Stimulated activated CD4-positive, alpha-beta T cell treated with anti-CD3 and anti-CD28 coated beads, Interleukin-12 subunit alpha, Interleukin-12 subunit beta, amount 100 ng/mL, for 48 hours (primary cell): ENCODE results near the gene GLB1L2.

Source experiments
- DNase-seq, 3 donors: peaks; one replicate each; pipeline ENCODE4 v3.0.0-alpha.2; 2020; ENCODE audit warnings: low read depth in 2 of 3, low spot score in 1 of 3

The GLB1L2 gene

DNA sequence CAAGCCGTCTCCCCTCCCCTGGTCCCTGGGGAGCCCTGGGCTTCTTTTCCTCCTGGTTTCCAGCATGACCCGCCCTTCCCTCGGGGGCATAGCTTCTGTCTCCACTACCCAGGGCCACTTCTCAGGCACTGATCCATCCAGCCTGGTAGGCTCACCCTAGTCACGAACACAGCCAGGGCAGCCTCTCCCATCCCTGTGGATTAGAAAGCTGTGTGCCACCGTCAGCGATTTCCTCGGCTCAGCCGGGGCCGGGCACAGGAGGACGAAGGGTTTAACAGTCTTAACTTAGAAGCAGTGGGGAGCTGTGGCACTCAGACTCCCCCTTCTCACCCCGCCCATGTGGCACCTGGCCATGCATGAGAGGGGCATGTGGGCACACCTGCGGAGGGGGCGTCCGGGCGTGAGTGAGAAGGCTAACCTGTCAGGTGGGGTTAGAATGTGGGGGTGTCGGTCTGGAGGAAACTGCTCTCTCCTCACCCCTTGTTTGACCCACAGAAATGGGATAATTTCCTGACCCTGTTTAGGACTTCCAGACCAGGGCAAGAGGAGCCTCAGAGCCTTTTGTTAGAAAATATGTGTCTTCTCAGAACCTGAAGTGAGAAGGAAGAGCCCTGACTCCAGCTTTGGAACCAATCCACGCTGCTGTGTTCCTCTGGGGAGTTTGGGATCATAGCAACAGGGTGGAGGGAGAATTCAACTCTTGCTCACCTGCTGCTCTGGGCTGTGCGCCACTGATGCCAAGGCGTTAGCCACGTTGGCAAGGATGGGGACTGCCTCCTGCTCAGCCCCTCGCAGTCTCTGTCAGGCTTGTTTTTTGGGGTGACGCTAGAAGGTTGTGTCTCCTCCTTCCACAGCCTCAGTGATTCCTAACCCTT is 14.6 kb downstream of the GLB1L2 start:
- no peak for DNase-seq

DNA sequence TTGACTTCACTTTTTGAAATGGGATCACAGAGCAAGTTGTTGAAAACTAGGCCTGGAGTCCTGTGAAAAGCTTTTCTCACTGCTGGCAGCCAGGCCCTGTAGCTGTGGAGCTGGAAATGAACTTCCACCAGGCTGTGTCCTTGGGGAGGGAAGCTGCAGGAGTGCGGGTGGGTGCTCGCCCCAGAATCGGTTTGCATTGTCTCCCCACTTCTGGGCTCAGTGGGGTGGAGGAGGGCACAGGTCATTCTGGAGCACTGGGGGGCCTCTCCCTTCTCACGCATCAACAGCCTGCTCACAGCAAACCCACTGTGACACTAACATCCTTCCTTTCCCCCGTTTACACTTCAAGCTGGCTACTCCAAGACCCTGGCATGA is 15.2 kb downstream of the GLB1L2 start:
- DNase-seq, result no peak

DNA sequence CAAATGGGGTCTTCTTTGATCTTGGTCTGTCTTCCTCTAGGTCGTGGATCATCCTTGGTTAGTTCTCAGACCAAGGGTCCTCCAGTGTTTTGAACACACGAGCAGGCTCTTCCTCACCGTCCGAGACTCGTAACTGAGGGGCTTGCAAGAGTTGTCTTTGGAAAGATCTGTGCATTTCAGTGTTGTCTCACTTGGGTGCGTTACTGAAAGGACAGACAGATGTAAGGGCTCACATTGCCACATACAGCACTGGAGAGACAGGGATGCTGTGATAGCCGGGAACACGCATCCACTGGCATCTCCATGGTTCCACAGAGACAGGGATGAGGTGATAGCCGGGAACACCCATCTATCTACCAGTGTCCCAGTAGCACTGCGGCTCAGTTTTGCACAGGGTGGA is 15.7 kb downstream of the GLB1L2 start:
- DNase-seq, result no peak

DNA sequence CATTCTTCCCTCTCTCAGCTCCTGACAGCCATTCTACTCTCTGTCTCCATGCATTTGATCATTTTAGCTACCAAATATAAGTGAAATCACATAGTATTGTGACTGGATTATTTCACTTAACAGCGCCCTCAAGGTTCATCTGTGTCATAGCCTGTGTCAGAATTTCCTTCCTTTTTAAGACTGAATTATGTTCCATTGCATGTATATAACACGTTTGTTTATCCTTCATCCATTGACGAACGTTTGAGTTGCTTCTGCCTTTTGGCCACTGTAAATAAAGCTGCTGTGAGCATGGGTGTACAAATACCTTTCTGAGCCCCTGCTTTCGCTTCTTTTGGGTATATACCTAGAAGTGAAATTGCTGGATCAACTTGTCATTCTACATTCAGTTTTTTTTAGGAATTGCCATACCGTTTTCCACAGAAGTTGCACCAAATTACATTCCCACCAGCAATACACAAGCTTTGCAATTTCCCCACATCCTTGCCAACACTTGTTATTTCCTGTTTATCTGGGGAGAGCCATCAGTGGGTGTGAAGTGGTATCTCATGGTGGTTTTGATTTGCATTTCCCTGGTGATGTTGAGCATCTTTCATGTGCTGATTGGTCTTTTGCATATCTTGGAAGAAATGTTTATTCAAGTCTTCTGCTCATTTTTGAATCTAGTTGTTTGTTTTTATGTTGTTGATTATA is 17.5 kb downstream of the GLB1L2 start:
- DNase-seq, result no peak

DNA sequence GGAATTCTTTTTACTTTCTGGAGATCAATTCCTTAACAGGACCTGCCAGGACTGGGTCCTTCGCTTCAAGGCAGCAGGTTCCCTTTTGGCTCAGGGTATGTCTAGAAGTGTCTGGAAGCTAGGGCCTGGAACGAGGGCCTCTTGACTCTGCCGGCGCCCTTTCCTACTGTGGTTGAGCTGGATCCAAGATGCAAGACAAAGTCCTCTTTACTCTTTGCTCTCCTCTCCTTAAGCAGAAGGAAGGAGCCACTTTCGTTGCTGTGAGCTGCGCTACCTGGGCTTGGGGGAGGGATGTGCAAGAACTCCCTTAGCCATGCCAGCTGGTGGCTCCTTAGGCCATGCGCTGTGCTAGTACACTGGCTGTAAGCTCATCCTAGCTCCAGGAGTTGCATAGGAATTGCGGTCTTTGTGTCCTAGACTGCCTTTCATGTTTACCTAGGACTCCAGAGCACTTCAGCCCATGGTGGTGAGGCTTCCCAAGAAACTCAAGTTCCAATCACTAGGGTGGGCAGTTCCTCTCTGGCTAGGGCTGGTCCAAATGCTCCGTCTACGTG is 18.1 kb downstream of the GLB1L2 start:
- no peak for DNase-seq

DNA sequence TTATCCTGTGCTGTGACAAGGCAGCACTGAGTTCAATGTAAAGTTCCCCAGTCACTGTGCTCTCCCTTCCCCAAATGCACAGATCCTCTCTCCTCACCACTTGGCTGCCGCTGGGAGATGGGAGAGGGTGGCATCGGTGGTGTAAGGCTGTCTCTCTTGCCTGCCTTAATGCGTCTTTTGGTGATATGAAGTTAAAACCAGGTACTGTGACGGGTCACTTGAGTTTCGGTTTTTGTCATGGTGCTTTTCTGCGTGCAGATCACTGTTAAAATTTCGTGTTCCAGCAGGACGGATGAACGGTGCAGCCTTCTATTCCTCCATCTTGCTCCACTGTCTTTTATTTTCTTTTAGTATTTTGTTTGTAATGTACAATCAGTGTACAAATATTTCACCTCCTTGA is 18.6 kb downstream of the GLB1L2 start:
- DNase-seq, result no peak

DNA sequence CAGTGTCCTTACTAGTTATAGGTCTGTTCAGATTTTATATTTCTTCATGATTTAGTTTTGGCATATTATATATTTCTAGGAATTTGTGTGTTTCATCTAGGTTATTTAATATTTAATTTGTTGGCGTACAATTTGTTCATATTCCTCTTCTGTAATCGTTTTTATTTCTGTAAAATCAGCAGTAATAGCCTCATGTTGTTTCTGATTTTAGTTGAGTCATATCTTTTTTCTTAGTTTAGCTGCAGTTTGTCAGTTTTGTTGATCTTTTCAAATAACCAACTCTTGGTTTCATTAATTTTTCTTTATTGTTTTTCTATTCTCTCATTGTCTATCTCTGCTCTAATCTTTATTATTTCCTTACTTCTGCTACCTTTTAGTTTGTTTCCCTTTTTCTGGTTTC is 20.3 kb downstream of the GLB1L2 start:
- no peak for DNase-seq

DNA sequence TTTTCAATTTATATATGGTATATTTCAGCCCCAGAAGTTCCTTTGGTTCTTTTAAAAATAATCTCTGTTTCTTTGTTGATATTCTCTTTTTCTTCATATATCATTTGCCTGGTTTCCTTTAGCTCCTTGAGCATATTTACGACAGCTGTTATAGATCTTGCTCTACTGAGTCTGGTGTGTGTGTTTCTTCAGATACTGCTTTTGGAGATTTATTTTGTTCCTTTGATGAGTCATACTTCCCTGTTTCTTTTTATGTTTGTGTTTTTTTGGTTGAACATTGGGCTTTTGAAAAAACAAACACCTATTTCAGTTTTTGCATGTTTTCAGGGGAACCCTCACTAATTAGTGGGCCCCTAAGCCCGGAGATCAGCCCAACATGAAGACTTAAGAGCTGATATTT is 23.3 kb downstream of the GLB1L2 start:
- no peak for DNase-seq

DNA sequence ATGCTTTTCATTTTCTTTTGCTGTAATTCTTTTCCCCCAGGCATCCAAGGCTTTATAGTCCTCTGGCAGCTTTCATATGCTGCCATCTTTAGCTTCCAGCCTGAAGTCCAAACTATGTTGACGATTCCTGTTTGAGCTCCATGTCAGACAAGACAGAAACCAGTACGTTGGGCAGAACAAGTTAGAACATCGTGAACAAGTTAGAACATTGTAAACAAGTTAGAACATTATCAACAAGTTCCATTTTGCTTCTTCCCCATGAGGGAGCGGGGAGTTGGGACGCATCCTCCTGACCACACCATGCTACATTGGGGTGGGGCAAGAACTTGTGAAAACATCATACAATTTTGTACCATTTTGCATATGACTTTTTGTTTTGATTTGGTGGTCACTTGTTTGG is 23.9 kb downstream of the GLB1L2 start:
- no peak for DNase-seq

DNA sequence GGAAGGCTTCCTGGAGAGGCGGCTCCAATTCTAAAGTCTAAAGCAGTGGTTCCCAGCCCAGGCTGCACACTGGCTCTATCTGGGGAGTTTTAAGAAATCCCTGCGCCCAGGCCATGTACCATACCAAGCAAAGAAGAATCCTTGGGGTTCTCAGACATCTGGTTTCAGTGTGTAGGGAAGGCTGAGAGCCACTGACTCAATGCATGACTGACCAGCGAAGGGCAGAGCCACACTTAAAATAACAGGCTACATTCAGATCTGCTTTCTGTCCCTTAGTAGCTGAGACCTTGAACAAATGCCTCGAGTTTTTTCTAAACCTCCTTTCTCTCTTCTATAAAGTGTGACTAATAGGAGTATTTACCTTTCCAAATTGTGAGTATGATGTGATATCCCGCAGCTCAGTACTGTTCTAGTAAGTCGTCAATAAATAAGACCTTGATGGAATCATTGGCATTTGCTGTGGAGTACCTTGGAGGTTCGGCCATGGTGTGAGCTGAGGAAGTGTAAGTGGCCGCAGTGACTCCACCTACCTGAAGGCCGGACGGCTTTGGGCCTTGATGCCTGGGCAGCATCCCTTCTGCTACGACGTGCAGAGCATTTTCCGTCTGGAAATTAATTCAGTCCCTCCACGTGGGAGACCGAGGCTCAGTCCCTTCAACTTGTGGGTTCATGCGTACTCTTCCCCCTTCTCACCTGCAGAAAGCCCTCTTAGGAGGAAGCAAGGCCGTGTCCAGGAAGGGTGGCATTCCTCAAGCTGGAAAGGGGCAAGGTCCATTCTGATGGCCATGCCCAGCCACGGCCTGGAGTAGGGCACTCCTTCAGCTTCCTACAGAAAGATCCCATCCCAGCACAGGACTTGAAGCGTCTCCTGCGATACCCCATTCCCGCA is 25.1 kb downstream of the GLB1L2 start:
- no peak for DNase-seq

DNA sequence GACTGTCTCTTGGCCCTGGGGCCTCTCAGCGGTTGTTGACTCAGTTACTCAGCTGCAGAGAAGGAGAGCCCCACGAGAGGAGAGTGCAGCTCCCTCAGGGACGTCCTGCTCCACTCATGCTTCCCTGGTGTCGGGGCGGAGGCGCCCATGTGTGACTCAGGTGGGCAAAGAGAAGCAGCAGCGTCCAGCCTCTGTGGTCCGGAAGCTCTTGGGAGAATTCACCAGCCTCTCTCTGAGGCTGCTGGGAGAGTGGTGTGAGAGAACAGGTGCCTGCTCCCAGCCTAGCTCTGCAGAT is 25.7 kb downstream of the GLB1L2 start:
- no peak for DNase-seq

DNA sequence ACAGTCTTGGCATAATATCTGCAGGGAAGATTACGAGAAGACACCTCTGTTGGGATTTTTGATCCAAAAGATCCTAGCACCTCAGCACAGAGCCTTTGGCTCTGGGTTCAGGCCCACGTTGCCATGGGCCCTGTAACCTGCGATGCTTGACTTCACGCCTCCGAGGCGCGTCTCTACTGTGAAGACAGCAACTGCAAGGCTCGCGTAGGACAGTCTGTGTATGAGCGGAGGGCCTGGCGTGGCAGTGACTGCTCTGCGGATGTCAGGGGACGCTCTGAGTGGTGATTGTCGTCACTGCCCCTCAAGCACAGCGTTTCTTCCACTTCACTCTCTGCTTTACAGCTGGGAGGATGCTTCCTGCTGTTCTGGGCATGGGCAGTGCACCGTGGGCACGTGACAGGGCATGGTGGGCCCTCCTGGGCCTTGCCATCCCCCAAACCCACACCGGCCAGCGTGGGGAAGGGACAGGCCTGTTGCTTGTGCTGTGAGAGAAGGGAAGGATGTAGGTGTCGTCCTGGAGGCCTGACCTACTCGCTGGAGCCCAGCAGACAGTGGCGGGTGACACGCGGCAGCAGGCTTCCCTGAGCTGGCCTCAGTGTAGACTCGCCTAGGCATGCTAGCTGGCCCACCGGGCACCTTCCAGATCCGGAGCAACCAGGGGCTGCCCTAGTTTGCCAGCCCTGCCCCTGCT is 26.5 kb downstream of the GLB1L2 start:
- no peak for DNase-seq

DNA sequence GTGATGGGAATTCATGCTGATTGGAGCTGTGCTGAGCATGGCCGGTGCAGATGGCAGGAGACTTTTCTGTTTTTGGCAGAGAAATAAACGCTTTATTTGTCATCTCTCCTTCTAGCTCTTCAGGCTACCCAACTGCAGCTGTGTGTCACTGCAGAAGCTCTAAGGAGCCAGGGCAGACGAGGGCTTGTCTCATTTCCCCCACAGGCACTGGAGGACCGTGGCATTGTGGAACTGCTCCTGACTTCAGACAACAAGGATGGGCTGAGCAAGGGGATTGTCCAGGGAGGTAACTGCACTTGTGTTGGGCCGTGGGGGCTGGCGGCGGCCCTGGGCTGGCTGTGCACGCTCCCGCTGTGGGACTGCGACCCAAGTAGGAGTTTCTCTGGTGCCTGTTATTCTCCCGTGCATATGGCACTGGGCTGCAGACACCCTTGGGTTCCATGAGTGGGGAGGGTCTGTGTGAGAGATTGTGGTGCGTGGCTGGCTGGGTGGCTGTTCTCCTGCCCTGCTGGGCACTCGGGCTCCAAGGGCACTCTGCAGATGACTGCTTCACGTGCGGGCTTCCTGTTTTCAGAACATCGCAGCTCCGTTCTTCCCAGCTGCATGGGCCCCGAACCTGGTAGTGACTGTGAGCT is 27.2 kb downstream of the GLB1L2 start:
- no peak for DNase-seq

DNA sequence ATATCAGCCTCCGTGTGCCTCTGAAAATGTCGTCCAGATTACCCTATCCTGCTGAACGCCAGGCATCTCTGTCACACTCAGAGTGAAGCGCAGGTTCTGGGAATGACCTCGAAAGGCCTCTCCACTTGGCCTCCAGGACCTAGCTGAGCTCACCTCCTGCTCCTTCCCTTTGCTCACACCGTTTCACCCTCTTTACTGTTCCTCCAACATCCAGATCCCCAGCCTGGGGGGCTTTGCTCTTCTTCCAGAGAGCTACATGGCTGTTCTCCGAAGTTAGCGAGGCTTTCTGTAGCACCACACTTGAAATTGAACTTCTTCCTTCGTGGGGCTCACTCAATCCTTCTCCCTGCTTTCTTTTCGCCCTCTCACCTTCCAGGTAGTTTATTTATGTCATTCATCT is 27.9 kb downstream of the GLB1L2 start:
- DNase-seq, result no peak

DNA sequence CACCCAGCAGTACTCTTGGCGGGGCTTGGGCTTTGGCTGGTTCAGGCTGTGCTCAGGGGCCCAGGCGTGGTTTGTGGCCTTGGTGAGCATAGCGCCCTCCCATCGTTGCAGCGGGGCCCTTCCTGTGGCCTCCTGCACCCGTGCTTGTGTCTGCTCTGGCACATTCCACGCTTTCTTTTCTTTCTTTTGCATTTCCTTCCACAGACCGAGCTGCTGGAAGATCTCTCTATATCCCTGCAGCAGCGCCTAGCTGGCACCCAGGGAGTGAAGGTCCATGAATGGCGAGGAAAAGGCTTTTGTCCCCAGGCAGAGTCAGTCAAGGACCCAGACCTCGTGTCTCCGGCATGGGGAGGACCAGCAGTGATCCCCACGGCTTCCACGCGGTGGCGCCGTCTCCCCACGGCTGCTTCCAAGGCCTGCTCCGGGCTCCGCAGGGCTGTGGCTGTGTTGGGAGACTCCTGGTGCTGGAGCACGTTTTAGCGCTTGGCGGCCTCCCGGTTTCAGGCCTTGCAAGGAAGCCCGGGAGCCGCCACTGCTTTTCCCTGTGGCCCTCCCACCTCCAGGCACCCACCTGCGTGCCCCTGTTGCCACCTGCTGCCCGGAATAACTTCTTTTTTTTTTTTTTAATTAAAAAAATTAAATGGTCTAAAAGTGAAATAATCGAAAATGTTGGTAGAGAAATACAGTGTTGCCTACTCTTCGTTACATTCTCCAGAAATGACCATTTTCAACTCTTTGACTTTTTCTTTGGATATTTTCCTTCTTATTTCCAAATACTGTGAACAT is 28.5 kb downstream of the GLB1L2 start:
- peak; percentile 68 to 80 (median 72) for DNase-seq

DNA sequence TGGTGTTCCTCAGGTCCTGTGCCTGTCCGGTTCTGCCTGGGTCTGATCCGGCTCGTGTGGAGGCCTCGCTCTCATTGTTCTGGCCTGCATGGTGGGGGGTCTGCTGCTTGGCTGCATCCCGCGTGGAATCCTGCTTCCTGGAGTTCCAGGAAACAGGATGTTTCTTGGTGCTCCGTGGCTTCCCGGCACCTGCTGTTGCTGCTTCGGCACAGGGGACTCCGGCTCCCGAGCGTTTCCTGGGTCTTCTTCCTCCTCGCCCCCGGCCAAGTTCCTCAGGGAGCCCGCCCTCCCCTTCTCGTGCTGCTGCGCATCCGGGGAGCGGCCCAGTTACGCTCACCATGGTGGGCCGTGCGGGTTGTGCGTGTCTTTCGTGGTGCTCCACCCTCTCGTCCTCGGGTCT is 29.9 kb downstream of the GLB1L2 start:
- no peak for DNase-seq

DNA sequence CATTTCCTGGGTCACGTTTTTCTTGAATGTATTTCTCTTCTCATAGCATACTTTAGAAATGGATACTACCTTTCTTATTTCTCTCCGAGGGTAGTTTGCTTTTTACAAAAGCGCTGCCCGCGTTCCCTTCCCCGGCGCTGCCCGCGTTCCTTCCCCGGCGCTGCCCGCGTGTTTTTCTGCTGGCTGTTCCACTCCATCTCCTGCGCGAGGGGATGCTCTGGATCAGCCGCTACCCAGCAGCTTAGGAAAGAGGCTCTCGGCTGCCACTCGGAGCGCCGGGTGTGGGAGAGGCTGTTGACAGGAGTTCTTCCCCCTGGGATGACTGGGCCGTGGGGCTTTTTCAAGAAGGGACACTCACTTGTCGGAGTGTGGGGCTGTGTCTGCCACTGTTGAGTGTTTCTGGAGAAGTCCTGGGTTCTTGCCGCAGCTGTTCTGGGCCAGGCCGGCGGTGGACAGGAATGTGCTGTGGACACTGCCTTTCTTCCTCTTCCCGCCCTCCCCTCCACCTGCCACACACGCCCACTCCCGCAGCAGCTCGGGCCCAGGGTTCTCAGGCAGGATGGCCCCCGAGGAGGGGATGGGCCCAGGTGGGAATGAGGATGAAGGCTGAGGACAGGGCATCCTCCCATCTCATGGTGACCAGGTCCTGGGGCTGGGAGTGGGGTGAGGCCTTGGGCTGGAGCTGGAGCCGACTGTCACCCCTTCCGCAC is 30.6 kb downstream of the GLB1L2 start:
- no peak for DNase-seq

DNA sequence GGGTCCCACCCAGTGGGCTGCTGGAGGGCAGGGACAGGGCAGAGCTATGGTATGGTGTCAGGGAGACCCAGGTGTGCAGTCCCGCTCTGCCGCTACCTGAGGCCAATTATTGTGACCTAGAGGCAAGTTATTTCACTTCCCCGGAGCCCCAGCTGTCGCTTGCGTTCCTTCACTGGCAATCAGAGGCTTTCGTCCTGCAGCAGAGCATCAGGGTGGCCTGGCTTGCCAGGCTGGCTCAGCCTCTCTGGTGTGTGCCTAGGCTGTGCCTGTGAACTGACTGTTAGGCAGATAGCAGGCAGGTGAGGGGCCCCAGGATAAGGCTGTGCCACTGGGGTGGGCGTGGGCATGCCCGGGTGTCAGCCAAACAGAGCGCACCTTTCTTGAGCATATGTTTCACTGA is 31.4 kb downstream of the GLB1L2 start:
- DNase-seq, result no peak

DNA sequence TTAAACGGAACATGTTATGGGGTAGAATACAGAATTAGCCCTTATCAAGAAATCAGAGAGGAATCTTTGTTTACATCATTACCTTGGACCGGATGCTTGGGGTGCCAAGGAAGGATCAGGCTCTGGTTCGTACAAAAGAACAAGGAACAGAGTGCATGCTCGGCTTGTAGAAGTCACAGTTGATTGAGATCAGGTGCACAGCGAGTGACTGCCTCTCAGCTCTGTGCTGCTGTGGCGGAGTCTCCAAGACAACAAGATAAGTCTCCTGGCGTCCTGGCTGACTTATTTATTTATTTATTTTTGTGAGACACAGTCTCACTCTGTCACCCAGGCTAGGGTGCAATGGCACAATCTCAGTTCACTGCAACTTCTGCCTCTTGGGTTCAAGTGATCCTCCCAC is 31.8 kb downstream of the GLB1L2 start:
- DNase-seq, result no peak
